Gastroesophageal sphincter (tissue), 4 donors: ENCODE data around the gene CCDC187. TPM values are rescaled to one million over a fixed set of nuclear protein-coding genes. Genes with fewer than 3 reads are reported as not detected.

Experiments used
- ATAC-seq: fragments of 150-250 bp; one replicate; pipeline ENCODE4 v1.9.1; 2016; ENCODE audit warnings: mild to moderate bottlenecking, moderate library complexity
- H3K27ac ChIP-seq, 4 donors: fragments of 200-600 bp; sonication (generic) in 3 of 4; 1 replicate in 3 of 4; 2 replicates in 1 of 4; pipeline ENCODE4 v1.5.1; 2016 to 2019
- H3K27me3 ChIP-seq: fragments of 200-600 bp; sonication (generic); one replicate; pipeline ENCODE4 v1.5.1; 2019
- H3K36me3 ChIP-seq, 2 donors: fragments of 200-600 bp; sonication (generic); one replicate each; pipeline ENCODE4 v1.5.1; 2019; ENCODE audit warnings: control low read depth in 1 of 2
- H3K4me1 ChIP-seq, 3 donors: fragments of 200-600 bp; sonication (generic); 1 replicate in 2 of 3; 2 replicates in 1 of 3; pipeline ENCODE4 v1.5.1; 2016 to 2019; ENCODE audit warnings: control low read depth in 2 of 3
- H3K4me3 ChIP-seq, 2 donors: fragments of 200-600 bp; sonication (generic); one replicate each; pipeline ENCODE4 v1.5.1; 2019; ENCODE audit warnings: mild to moderate bottlenecking in 1 of 2, moderate library complexity in 1 of 2
- H3K9me3 ChIP-seq, 3 donors: fragments of 200-600 bp; sonication (generic); one replicate each; pipeline ENCODE4 v1.5.1; 2017 to 2019; ENCODE audit warnings: control low read depth in 2 of 3
- EP300 ChIP-seq: sonication (generic); formaldehyde crosslinking; IDR thresholded peaks from one replicate; pipeline ENCODE4 v1.6.1; 2017; ENCODE audit warnings: antibody characterized with exemption, mild to moderate bottlenecking
- POLR2A ChIP-seq, 2 donors: fragments of 450-650 bp; IDR thresholded peaks; one replicate each; pipeline ENCODE4 v1.6.1; 2017; ENCODE audit warnings: antibody characterized with exemption in 2 of 2, mild to moderate bottlenecking in 2 of 2, moderate library complexity in 1 of 2
- POLR2AphosphoS5 ChIP-seq: sonication (generic); formaldehyde crosslinking; IDR thresholded peaks from one replicate; pipeline ENCODE4 v1.6.1; 2017; ENCODE audit warnings: antibody characterized with exemption
- WGBS, 2 donors: methylation state at CpG; one replicate each; pipeline ENCODE4 v1.1.5; 2018; ENCODE audit warnings: low coverage in 1 of 2; 5-methylcytosine and 5-hydroxymethylcytosine counted together
- total RNA-seq, 4 donors: library from RNA; depleted of rRNA; stranded (reverse); fragments of >200 nt; gene quantifications; one replicate each; pipeline ENCODE4 v1.1.0, GENCODE V29; 2016
- TF ChIP-seq, protein P1 (sequence below), 4 experiments: fragments of 200-600 bp in 2 of 4; fragments of 450-650 bp in 2 of 4; sonication (generic) in 1 of 4; IDR thresholded peaks; one replicate each; pipeline ENCODE4 v1.5.1; 2017 to 2019; ENCODE audit warnings: antibody characterized with exemption in 4 of 4, mild to moderate bottlenecking in 2 of 4, moderate library complexity in 2 of 4

The CCDC187 gene
- total RNA-seq, 4 donors from 2014 or later = not detected

DNA sequence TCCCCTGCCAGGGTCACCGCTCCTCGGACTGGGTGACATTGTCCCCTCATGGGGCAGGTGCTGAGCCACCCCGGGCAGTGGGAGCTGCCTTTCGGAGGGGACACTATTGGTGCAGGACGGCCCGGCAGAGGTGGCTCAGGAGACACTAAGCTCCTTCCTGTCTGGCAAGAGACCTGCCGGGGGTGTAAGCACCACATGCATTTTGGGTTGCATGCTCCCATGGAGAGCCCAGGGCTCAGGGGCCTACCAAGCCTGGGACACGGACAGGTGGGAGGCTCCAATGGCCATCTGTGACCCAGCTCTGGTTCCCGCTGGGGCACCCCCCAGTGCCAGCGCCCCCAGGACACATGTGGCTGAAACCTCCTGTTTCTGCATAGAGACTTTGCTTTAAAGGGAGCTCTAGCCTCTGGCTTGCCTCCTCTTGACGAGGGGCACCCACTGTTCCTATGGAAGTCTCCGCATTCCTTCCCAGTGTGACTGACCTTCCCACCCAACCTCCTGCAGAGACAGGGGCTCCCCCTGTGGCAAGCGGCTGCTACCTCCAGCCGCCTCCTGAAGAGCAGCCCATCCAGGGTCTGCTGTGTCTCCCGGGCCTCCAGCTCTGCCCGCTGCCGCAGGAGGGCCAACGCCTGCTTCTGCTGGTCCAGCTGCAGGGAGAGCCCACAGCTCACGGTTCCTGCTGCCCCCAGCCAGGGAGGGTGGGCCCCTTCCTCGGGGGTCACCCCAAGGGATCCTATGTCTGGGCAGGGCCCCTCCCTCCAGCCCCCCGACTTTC lies 28.1 kb downstream of the CCDC187 start:
- no peaks in the 10 kb centered on the region for H3K4me1 ChIP-seq
- no peak for ATAC-seq
- no peaks in the 10 kb centered on the region for H3K9me3 ChIP-seq
- TF ChIP-seq EP300 = no peak
- TF ChIP-seq POLR2A (IDR thresholded peaks at IDR 0.05) = no peak
- TF ChIP-seq, protein P1, sequence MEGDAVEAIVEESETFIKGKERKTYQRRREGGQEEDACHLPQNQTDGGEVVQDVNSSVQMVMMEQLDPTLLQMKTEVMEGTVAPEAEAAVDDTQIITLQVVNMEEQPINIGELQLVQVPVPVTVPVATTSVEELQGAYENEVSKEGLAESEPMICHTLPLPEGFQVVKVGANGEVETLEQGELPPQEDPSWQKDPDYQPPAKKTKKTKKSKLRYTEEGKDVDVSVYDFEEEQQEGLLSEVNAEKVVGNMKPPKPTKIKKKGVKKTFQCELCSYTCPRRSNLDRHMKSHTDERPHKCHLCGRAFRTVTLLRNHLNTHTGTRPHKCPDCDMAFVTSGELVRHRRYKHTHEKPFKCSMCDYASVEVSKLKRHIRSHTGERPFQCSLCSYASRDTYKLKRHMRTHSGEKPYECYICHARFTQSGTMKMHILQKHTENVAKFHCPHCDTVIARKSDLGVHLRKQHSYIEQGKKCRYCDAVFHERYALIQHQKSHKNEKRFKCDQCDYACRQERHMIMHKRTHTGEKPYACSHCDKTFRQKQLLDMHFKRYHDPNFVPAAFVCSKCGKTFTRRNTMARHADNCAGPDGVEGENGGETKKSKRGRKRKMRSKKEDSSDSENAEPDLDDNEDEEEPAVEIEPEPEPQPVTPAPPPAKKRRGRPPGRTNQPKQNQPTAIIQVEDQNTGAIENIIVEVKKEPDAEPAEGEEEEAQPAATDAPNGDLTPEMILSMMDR (IDR thresholded peaks at IDR 0.05) = no peak
- TF ChIP-seq POLR2AphosphoS5 = no peak
- H3K27ac ChIP-seq = no peak overlapping the region
- H3K4me3 ChIP-seq = no peak overlapping the region
- no CpG with 5 or more reads among the region's 21 CpGs for WGBS, 2 donors
- H3K27me3 ChIP-seq = peaks cover 72% of the 10 kb centered on the region
- no peaks in the 10 kb centered on the region for H3K36me3 ChIP-seq

DNA sequence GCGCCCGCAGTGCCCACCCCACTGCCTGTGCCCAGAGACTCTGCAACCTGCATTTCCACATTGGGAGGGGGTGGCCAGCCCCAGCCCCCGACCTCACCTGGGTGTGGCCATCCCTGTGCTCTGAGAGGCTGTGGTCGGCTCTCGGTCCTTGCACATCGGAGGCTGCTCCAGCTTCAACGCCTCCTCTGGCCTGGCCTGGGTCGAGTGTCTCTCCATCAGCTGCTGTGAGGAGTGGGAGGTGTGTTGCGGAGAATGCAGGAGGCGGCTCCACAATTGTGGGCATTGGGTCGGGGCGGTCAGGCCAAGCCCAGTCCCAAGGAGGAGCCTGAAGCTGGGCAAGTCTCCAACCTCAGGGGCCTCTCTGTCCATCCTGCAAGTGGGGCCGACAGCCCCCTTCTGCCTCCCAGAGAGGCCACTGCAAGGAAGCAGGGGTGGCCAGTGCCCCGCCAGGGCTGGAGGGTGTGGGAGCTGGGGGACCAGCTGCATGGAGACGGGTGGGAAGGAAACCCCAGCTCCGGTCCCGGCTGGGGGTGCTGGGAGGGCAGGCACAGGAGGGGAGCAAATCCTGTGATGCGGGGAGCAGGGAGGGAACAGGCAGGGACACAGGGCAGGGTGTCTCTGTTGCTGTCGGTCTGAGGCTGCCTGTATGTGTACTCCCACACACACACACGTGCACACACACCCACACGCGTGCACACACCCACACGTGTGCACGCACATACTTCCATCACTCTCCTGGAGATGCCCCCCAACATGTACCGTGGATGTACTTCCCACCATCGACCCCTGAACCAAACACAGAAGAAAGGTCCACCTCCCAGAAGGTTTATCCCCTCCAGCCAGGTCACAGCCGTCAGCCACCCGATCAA lies 28.9 kb downstream of the CCDC187 start:
- H3K27ac ChIP-seq = no peak overlapping the region
- 58 to 82% methylated on average over 4 to 7 of the region's 28 CpGs for WGBS, 2 donors
- H3K36me3 ChIP-seq = no peaks in the 10 kb centered on the region
- peaks cover 72% of the 10 kb centered on the region for H3K27me3 ChIP-seq
- H3K4me3 ChIP-seq = no peak overlapping the region
- no peaks in the 10 kb centered on the region for H3K4me1 ChIP-seq
- no peak for TF ChIP-seq POLR2A (IDR thresholded peaks at IDR 0.05)
- TF ChIP-seq, protein P1 (IDR thresholded peaks at IDR 0.05) = no peak
- no peak for TF ChIP-seq EP300
- no peak for TF ChIP-seq POLR2AphosphoS5
- ATAC-seq = no peak
- no peaks in the 10 kb centered on the region for H3K9me3 ChIP-seq

DNA sequence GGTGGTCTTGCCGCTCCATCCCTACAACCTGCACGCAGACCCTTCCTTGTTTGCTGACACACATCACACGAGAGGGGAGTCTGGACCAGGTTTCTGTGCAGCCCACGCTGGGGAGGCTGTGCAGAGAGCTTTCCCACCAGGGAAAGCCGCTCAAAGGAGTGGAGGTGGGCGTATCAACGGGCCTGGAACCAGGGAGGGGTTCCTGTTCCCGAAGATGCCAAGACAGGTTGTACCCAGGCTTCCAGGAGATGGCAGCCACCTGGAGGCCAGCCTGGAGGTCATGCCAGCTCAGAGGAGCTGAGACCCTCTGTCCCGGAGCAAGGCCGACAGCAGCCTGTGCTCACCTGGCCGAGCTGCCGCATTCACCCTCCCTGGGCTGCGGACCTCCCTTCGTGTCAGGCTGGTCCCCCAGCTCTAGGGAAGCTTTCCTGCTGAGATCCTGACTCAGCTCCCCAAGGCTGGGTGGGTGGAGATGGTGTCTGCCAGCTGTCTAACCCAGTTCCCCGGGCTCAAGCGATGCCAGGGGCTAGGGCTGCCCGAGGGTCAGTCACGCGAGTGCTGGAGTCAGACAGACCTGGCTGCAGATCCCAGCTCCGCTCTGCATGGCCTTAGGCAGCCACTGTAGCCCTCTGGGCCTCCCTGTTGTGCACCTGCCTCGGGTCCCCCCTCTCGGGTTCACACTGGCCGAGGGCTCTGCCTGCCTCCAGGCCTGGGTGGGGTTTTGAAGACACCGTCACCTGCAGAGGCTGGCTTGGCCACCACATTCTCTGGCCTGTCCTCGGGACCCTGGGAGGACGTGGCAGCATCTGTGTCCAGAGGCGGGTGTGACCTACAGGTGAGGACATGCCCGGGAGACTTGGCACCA lies 29.7 kb downstream of the CCDC187 start:
- no peak for ATAC-seq
- no peak overlapping the region for H3K27ac ChIP-seq
- TF ChIP-seq, protein P1 (IDR thresholded peaks at IDR 0.05) = no peak
- TF ChIP-seq POLR2A (IDR thresholded peaks at IDR 0.05) = no peak
- no peak for TF ChIP-seq POLR2AphosphoS5
- TF ChIP-seq EP300 = no peak
- WGBS, 2 donors = 84% methylated on average over 3 of the region's 28 CpGs; no CpG with 5 or more reads in 1 of the 2 donors
- H3K36me3 ChIP-seq = no peaks in the 10 kb centered on the region
- no peaks in the 10 kb centered on the region for H3K4me1 ChIP-seq
- H3K9me3 ChIP-seq = no peaks in the 10 kb centered on the region
- H3K4me3 ChIP-seq = no peak overlapping the region
- peaks cover 68% of the 10 kb centered on the region for H3K27me3 ChIP-seq

DNA sequence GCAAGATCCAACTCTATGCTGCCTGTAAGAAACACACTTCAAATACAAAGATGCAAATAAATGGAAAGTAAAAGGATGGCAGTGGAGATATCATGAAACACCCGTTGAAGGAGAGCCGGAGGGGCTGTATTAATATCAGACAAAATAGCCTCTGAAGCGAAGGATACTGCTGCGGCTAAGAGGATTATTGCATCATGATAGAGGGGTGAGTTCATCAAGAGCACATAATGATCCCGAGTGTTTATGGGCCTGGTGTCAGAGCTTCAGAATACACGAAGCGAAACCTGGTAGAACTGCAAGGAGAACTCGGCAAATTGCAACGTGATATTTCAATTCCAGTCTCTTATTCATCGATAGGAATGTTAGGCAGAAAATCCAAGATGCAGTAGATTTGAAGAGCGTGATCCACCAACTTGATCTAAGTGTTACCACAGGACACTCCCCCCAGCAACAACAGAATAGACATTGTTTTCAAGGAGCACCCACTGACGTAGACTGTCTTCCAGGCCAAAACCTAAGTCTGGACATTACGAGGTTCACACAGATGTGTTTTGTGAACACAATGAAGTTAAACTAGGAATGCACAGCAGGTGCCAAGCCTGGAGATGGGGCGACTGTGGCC lies 30.5 kb downstream of the CCDC187 start:
- TF ChIP-seq, protein P1 (IDR thresholded peaks at IDR 0.05) = no peak
- TF ChIP-seq EP300 = no peak
- no peak for TF ChIP-seq POLR2AphosphoS5
- TF ChIP-seq POLR2A (IDR thresholded peaks at IDR 0.05) = no peak
- WGBS, 2 donors = 66 to 73% methylated on average over 10 to 14 of the region's 14 CpGs
- H3K27me3 ChIP-seq = peaks cover 67% of the 10 kb centered on the region
- ATAC-seq = no peak
- peaks cover 0 to 1% (median 0%) of the 10 kb centered on the region in 3 donors for H3K4me1 ChIP-seq
- H3K27ac ChIP-seq = no peak overlapping the region
- no peak overlapping the region for H3K4me3 ChIP-seq
- H3K36me3 ChIP-seq = no peaks in the 10 kb centered on the region
- no peaks in the 10 kb centered on the region for H3K9me3 ChIP-seq
